ENCODE results near the gene ATXN1. TPM values are rescaled to one million over a fixed set of nuclear protein-coding genes. Genes with fewer than 3 reads are reported as not detected.

The ATXN1 gene
- total RNA-seq, 1 experiment from 2014 or later = 5.6 TPM

GRCh38 chr6:16533210-16533609 is 228.1 kb downstream of the ATXN1 start:
- Histone ChIP-seq H4K91ac (ENCODE audit: insufficient read length, low read depth, low read length) (no peak overlapping the region), H3K27ac (ENCODE audit: insufficient read length, low read depth, low read length) (no peak overlapping the region), H3K27me3 (ENCODE audit: insufficient read depth, low read length) (no peaks in the 10 kb centered on the region), H3K4me2 (ENCODE audit: insufficient read depth, insufficient read length, low read length) (no peak overlapping the region), H2BK15ac (ENCODE audit: low read depth, low read length) (no peak overlapping the region), H2AK5ac (ENCODE audit: insufficient read length, low read length) (no peak overlapping the region), H4K8ac (replicated peaks; ENCODE audit: insufficient read length, low read depth, low read length) (no peak overlapping the region), H3K23me2 (ENCODE audit: insufficient read length, low read depth, low read length, poor library complexity, severe bottlenecking) (no peaks in the 10 kb centered on the region), H3K79me2 (ENCODE audit: insufficient read depth, low read length) (no peaks in the 10 kb centered on the region), H3K79me1 (ENCODE audit: insufficient read depth, low read depth, low read length, poor library complexity, severe bottlenecking) (no peaks in the 10 kb centered on the region), H4K5ac (ENCODE audit: insufficient read length, low read depth, low read length) (no peak overlapping the region), H3K9me3 (ENCODE audit: control insufficient read depth, low read depth, low read length) (no peaks in the 10 kb centered on the region), H2BK120ac (ENCODE audit: low read depth, low read length, poor library complexity, severe bottlenecking) (no peak overlapping the region), H2BK5ac (ENCODE audit: insufficient read length, low read length) (no peak overlapping the region), H3K4me1 (ENCODE audit: insufficient read depth, low read length) (no peaks in the 10 kb centered on the region), H3K56ac (ENCODE audit: insufficient read length, low read depth, low read length) (no peak overlapping the region), H2AFZ (ENCODE audit: low read length) (no peak overlapping the region), H3K4ac (ENCODE audit: low read depth, low read length) (no peak overlapping the region), H3T11ph (ENCODE audit: low read length) (no peak overlapping the region), H3K14ac (ENCODE audit: insufficient read depth, low read length) (no peak overlapping the region), H4K20me1 (ENCODE audit: control insufficient read depth, insufficient read depth, insufficient read length) (no peaks in the 10 kb centered on the region), H3K9ac (ENCODE audit: extremely low read depth, insufficient read length, low read length) (no peak overlapping the region), H3K18ac (ENCODE audit: insufficient read length, low read depth, low read length) (no peak overlapping the region), H3K23ac (ENCODE audit: insufficient read length, low read depth, low read length) (no peak overlapping the region), H2BK20ac (ENCODE audit: low read depth, low read length, poor library complexity, severe bottlenecking) (no peak overlapping the region), H2BK12ac (ENCODE audit: insufficient read length, low read depth, low read length) (no peak overlapping the region)
- Mint-ChIP-seq H3K4me1 (peaks cover 5 to 6% of the 10 kb centered on the region in 2 experiments; a peak in 2 of 4 replicates), H3K27ac (no peak overlapping the region), H3K36me3 (ENCODE audit: insufficient read depth in 1 of 3, low read depth in 3 of 3) (no peaks in the 10 kb centered on the region), H3K4me3 (no peak overlapping the region), H3K27me3 (ENCODE audit: low read depth) (no peaks in the 10 kb centered on the region), H3K9me3 (no peaks in the 10 kb centered on the region)
- no CpG with 5 or more reads among the region's 2 CpGs for WGBS (ENCODE audit: extremely low coverage, insufficient read length, low lambda C conversion rate)
- no peak for TF ChIP-seq CTCF (conservative IDR thresholded peaks at IDR 0.05)
- no peak for DNase-seq
